Measurements from ENCODE around the gene CYP2C8.

Gene CYP2C8

GRCh38 chr10:95026461-95026860 lies 42.8 kb downstream of the CYP2C8 start:
- Histone ChIP-seq H3K79me2 (ENCODE audit: insufficient read depth, low read length) (no peaks in the 10 kb centered on the region), H3K27me3 (ENCODE audit: insufficient read depth, low read length, poor library complexity) (no peaks in the 10 kb centered on the region), H3K9me3 (ENCODE audit: insufficient read depth, low read length, severe bottlenecking) (no peaks in the 10 kb centered on the region), H3K4me2 (ENCODE audit: insufficient read depth, low read length) (no peak overlapping the region), H2AFZ (ENCODE audit: low read depth, low read length) (no peak overlapping the region), H3K27ac (ENCODE audit: low read length) (no peak overlapping the region), H4K20me1 (ENCODE audit: insufficient read depth, low read length) (no peaks in the 10 kb centered on the region), H3K4me1 (ENCODE audit: insufficient read depth, low read length) (no peaks in the 10 kb centered on the region), H3K36me3 (ENCODE audit: insufficient read depth, low read length) (no peaks in the 10 kb centered on the region), H3K9ac (ENCODE audit: low read depth, low read length) (no peak overlapping the region), H3K4me3 (ENCODE audit: low read depth in 1 of 2, low read length in 2 of 2) (no peak overlapping the region)
- no peak for ATAC-seq (ENCODE audit: insufficient read depth, low read depth)
- TF ChIP-seq, protein P1, sequence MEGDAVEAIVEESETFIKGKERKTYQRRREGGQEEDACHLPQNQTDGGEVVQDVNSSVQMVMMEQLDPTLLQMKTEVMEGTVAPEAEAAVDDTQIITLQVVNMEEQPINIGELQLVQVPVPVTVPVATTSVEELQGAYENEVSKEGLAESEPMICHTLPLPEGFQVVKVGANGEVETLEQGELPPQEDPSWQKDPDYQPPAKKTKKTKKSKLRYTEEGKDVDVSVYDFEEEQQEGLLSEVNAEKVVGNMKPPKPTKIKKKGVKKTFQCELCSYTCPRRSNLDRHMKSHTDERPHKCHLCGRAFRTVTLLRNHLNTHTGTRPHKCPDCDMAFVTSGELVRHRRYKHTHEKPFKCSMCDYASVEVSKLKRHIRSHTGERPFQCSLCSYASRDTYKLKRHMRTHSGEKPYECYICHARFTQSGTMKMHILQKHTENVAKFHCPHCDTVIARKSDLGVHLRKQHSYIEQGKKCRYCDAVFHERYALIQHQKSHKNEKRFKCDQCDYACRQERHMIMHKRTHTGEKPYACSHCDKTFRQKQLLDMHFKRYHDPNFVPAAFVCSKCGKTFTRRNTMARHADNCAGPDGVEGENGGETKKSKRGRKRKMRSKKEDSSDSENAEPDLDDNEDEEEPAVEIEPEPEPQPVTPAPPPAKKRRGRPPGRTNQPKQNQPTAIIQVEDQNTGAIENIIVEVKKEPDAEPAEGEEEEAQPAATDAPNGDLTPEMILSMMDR (IDR thresholded peaks at IDR 0.05; ENCODE audit: borderline replicate concordance, extremely low read depth, low read length, poor library complexity, severe bottlenecking), result no peak
- TF ChIP-seq EZH2 (IDR thresholded peaks at IDR 0.05; ENCODE audit: borderline replicate concordance, low read depth, low read length, severe bottlenecking), result no peak
- DNase-seq, result no peak

DNA sequence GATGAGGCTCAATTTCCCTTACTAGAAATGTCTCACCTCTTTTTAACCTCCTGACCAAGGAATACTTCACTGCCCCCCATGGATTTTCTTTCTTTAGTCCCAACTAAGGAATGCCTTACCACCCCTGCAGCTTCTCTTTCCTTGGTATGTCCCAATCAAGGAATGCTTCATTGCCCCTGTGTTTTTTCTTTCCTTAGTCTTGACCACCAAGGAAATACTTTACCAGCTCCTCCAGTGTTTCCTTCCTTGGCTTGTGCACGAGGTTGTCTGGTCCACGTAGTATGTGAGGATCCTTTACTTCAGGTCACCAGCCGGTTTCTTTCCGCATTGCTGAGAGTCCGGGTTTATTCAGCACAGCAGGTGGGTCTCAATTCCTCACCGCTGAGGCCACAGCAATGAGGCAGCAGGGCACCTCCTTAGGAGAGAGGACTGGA lies 71.5 kb downstream of the CYP2C8 start:
- Histone ChIP-seq H3K27me3 (ENCODE audit: insufficient read depth, low read length, poor library complexity) (no peaks in the 10 kb centered on the region), H3K27ac (ENCODE audit: low read length) (no peak overlapping the region), H3K4me1 (ENCODE audit: insufficient read depth, low read length) (no peaks in the 10 kb centered on the region), H3K79me2 (ENCODE audit: insufficient read depth, low read length) (no peaks in the 10 kb centered on the region), H3K4me3 (ENCODE audit: low read depth in 1 of 2, low read length in 2 of 2) (no peak overlapping the region), H3K9me3 (ENCODE audit: insufficient read depth, low read length, severe bottlenecking) (no peaks in the 10 kb centered on the region), H3K4me2 (ENCODE audit: insufficient read depth, low read length) (no peak overlapping the region), H2AFZ (ENCODE audit: low read depth, low read length) (no peak overlapping the region), H3K36me3 (ENCODE audit: insufficient read depth, low read length) (no peaks in the 10 kb centered on the region), H3K9ac (ENCODE audit: low read depth, low read length) (no peak overlapping the region), H4K20me1 (ENCODE audit: insufficient read depth, low read length) (no peaks in the 10 kb centered on the region)
- TF ChIP-seq EZH2 (IDR thresholded peaks at IDR 0.05; ENCODE audit: borderline replicate concordance, low read depth, low read length, severe bottlenecking), result no peak
- TF ChIP-seq, protein P1 (IDR thresholded peaks at IDR 0.05; ENCODE audit: borderline replicate concordance, extremely low read depth, low read length, poor library complexity, severe bottlenecking), result no peak
- DNase-seq (no peak), ATAC-seq (ENCODE audit: insufficient read depth, low read depth) (no peak)

- DNase-seq, result no peak
- no peak for ATAC-seq (ENCODE audit: insufficient read depth, low read depth)
- no peak overlapping the region for H3K4me2 ChIP-seq (ENCODE audit: insufficient read depth, low read length)
- H3K4me3 ChIP-seq (ENCODE audit: low read depth in 1 of 2, low read length in 2 of 2), result no peak overlapping the region
- H3K9ac ChIP-seq (ENCODE audit: low read depth, low read length), result no peak overlapping the region
- H3K4me1 ChIP-seq (ENCODE audit: insufficient read depth, low read length), result no peaks in the 10 kb centered on the region
- H3K9me3 ChIP-seq (ENCODE audit: insufficient read depth, low read length, severe bottlenecking), result peaks cover 9% of the 10 kb centered on the region
- no peaks in the 10 kb centered on the region for H3K36me3 ChIP-seq (ENCODE audit: insufficient read depth, low read length)
- H2AFZ ChIP-seq (ENCODE audit: low read depth, low read length), result no peak overlapping the region
- H4K20me1 ChIP-seq (ENCODE audit: insufficient read depth, low read length), result no peaks in the 10 kb centered on the region
- H3K27me3 ChIP-seq (ENCODE audit: insufficient read depth, low read length, poor library complexity), result no peaks in the 10 kb centered on the region
- H3K79me2 ChIP-seq (ENCODE audit: insufficient read depth, low read length), result no peaks in the 10 kb centered on the region
- no peak for TF ChIP-seq EZH2 (IDR thresholded peaks at IDR 0.05; ENCODE audit: borderline replicate concordance, low read depth, low read length, severe bottlenecking)
- TF ChIP-seq, protein P1 (IDR thresholded peaks at IDR 0.05; ENCODE audit: borderline replicate concordance, extremely low read depth, low read length, poor library complexity, severe bottlenecking), result no peak
- no peak overlapping the region for H3K27ac ChIP-seq (ENCODE audit: low read length)
Observed at GRCh38 chr10:94992811-94993210, 76.5 kb downstream of the CYP2C8 start.

All from DND-41 (cell line).